ENCODE measurements around the gene CDC25B.
"Not testable (repeated sequence)": the region's sequence is repeated elsewhere in the genome, so short reads cannot be mapped to it uniquely, and the experiment has no call there.

The CDC25B gene

GRCh38 chr20:3788685-3789155 is 7.4 kb upstream of the CDC25B start:
- Mint-ChIP-seq H3K27ac (no peak overlapping the region), H3K4me3 (peak overlapping the region; percentile 18), H3K4me1 (peaks cover 36% of the 10 kb centered on the region), H3K9me3 (no peaks in the 10 kb centered on the region), H3K36me3 (peaks cover 17% of the 10 kb centered on the region)
- DNase-seq (ENCODE audit: low spot score in 2 of 2): no peak
- ATAC-seq: no peak

- peaks cover 33% of the 10 kb centered on the region for H3K4me1 Mint-ChIP-seq
- H3K36me3 Mint-ChIP-seq: peaks cover 12% of the 10 kb centered on the region
- H3K9me3 Mint-ChIP-seq; H3K27ac Mint-ChIP-seq; DNase-seq (ENCODE audit: low spot score in 2 of 2); ATAC-seq: not testable (repeated sequence)
- H3K4me3 Mint-ChIP-seq: peak overlapping the region; percentile 18
Observed at GRCh38 chr20:3789201-3789600, 6.9 kb upstream of the CDC25B start.

- H3K4me1 Mint-ChIP-seq: peaks cover 39% of the 10 kb centered on the region
- not testable (repeated sequence) for H3K4me3 Mint-ChIP-seq; ATAC-seq; H3K27ac Mint-ChIP-seq; H3K9me3 Mint-ChIP-seq; DNase-seq (ENCODE audit: low spot score in 2 of 2)
- H3K36me3 Mint-ChIP-seq: peaks cover 24% of the 10 kb centered on the region
Observed at GRCh38 chr20:3794168-3794567, 1.9 kb upstream of the CDC25B start.

DNA sequence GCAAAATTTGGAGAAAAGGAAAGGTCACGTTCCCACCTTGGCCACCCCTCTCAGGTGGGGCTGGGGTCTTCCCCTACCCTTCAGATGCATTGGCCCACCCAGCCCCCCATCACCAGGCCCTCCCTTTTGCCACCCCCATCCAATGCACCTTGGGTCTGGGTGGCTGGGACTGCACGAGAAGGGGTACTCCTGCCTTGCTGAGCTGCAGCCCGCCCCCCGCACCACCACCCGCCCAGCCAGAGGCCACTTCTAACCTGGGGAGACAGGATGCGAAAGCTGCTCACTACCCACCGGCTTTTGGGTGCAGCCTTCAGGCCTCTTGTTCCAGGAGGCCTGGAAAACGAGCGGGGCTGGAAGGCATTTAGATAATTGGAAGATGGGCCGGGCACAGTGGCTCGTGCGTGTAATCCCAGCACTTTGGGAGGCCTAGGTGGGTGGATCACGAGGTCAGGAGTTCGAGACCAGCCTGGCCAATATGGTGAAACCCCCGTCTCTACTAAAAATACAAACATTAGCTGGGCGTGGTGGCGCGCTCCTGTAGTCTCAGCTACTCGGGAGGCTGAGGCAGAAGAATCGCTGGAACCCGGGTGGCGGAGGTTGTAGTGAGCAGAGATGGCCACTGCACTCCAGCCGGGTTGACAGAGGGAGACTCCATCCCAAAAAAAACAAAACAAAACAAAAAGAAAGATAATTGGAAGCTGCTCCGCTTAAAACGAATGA is 1.2 kb upstream of the CDC25B start:
- Mint-ChIP-seq H3K36me3 (peaks cover 28% of the 10 kb centered on the region), H3K4me1 (peaks cover 42% of the 10 kb centered on the region), H3K27ac (peak overlapping the region; percentile 98), H3K4me3 (peak overlapping the region; percentile 99), H3K9me3 (no peaks in the 10 kb centered on the region)
- ATAC-seq (no peak), DNase-seq (ENCODE audit: low spot score in 2 of 2) (no peak)

DNA sequence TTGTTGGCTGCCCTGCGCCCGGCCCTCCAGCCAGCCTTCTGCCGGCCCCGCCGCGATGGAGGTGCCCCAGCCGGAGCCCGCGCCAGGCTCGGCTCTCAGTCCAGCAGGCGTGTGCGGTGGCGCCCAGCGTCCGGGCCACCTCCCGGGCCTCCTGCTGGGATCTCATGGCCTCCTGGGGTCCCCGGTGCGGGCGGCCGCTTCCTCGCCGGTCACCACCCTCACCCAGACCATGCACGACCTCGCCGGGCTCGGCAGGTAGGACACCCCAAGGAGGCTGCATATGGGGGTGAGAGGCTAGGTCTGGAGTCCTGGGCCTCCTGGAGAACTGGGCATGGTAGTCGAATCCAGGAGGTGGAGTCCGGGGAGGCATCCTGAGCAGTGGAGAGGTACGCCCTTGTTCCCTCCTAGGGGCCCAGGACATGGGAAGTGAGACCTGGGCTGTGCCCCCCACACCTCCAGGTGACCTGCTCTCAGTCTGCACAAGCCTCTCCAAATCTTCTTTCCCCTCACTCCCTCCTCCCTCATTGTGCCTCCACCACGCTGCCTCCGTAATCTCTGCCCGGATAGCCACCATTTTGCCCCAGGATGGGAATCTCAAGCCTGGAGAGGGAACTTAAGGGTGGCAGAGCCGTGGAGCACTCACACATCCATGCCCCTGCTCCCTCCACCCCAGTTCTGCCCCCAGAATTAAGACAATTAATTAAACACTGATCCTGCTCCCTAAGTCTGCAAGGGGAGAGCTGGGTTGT is 541 bp downstream of the CDC25B start:
- Mint-ChIP-seq H3K9me3 (no peaks in the 10 kb centered on the region), H3K27ac (peak overlapping the region; percentile 98), H3K4me3 (peak overlapping the region; percentile 99), H3K4me1 (peaks cover 57% of the 10 kb centered on the region), H3K36me3 (peaks cover 46% of the 10 kb centered on the region)
- no peak for DNase-seq (ENCODE audit: low spot score in 2 of 2)
- ATAC-seq: peak; percentile 0

- Mint-ChIP-seq H3K27ac (peak overlapping the region; percentile 98), H3K4me1 (peaks cover 58% of the 10 kb centered on the region), H3K4me3 (peak overlapping the region; percentile 99), H3K36me3 (peaks cover 51% of the 10 kb centered on the region), H3K9me3 (no peaks in the 10 kb centered on the region)
- DNase-seq (ENCODE audit: low spot score in 2 of 2) (no peak), ATAC-seq (no peak)
Observed at GRCh38 chr20:3797226-3797545, 1.1 kb downstream of the CDC25B start.

DNA sequence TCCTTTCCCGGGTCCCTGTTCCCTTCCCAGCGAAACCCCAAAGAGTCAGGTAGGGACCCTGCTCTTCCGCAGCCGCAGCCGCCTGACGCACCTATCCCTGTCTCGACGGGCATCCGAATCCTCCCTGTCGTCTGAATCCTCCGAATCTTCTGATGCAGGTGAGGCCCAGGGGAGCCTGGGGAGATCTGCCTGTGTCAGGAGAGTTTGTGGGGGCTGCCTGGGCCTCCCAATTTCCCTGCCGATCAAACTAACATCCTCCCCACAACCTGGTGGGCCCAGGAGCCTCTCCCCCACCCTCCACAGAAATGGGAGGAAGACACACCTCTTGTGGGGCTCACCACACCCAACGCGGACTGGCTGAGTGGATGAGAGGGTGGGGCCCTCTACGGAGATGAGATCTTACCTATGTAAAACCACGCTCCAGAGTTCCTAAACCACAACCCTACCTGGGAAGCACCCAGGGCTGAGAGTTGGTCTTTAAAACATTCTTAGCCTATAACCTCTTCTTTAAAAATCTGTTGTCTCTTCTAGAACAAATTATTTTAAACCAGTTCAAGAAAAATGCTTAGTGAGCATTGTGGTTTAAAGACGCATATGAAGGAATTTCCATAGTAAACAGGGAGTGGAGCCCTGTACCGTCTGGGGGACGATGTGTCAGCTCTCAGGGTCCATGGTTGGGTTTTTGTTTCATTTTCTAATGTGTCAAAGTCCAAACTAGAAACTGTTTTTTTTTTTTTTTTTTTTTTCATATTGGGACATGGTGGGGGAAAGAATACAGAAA is 1.7 kb downstream of the CDC25B start:
- peak; percentile 41 for ATAC-seq
- Mint-ChIP-seq H3K4me1 (peaks cover 64% of the 10 kb centered on the region), H3K9me3 (no peaks in the 10 kb centered on the region), H3K4me3 (peak overlapping the region; percentile 99), H3K27ac (peak overlapping the region; percentile 98), H3K36me3 (peaks cover 57% of the 10 kb centered on the region)
- DNase-seq (ENCODE audit: low spot score in 2 of 2): no peak

GRCh38 chr20:3798373-3798768 is 2.3 kb downstream of the CDC25B start:
- H3K27ac Mint-ChIP-seq: peak overlapping the region; percentile 98
- ATAC-seq (no peak), DNase-seq (ENCODE audit: low spot score in 2 of 2) (no peak)
- no peaks in the 10 kb centered on the region for H3K9me3 Mint-ChIP-seq
- H3K4me1 Mint-ChIP-seq: peaks cover 69% of the 10 kb centered on the region
- peaks cover 63% of the 10 kb centered on the region for H3K36me3 Mint-ChIP-seq
- peak overlapping the region; percentile 99 for H3K4me3 Mint-ChIP-seq

DNA sequence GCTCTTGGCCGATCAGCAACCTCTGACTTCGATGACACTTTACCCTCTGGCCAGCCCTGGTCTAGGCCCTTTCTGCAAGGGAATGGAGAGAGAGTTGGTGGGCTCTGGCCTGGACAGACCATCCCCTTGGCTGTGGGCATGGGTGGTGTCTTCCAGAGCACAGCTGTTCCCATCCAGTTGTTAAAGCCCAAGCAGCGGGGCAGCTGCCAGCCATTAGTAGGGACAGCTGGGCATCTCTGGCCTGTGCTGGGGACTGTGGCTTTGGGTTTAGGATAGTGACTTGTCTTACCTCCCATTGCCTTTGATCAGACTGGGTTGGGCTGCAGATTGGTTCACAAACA is 2.8 kb downstream of the CDC25B start:
- no peaks in the 10 kb centered on the region for H3K9me3 Mint-ChIP-seq
- peaks cover 74% of the 10 kb centered on the region for H3K4me1 Mint-ChIP-seq
- H3K36me3 Mint-ChIP-seq: peaks cover 68% of the 10 kb centered on the region
- ATAC-seq (no peak), DNase-seq (ENCODE audit: low spot score in 2 of 2) (no peak)
- H3K27ac Mint-ChIP-seq: peak overlapping the region; percentile 98
- peak overlapping the region; percentile 99 for H3K4me3 Mint-ChIP-seq

- H3K4me1 Mint-ChIP-seq: peaks cover 86% of the 10 kb centered on the region
- no peak overlapping the region for H3K4me3 Mint-ChIP-seq
- H3K9me3 Mint-ChIP-seq: no peaks in the 10 kb centered on the region
- H3K27ac Mint-ChIP-seq: peak overlapping the region; percentile 98
- ATAC-seq (no peak), DNase-seq (ENCODE audit: low spot score in 2 of 2) (no peak)
- H3K36me3 Mint-ChIP-seq: peaks cover 83% of the 10 kb centered on the region
Observed at GRCh38 chr20:3800256-3800877, 4.3 kb downstream of the CDC25B start.

DNA sequence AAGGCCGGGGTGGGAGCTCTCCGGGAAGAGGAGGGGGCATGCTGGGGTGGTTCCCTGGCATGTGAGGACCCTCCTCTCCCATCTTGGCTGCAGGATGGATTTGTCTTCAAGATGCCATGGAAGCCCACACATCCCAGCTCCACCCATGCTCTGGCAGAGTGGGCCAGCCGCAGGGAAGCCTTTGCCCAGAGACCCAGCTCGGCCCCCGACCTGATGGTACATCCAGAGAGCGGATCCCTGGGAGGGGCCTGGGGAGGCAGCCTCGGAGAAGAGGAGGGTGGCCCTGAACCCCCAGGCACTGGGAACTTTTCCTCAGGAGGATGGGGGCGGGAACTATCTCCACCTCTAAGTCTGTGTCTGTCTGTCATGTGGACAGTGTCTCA is 4.8 kb downstream of the CDC25B start:
- DNase-seq (ENCODE audit: low spot score in 2 of 2): no peak
- Mint-ChIP-seq H3K9me3 (no peaks in the 10 kb centered on the region), H3K27ac (peak overlapping the region; percentile 98), H3K36me3 (peaks cover 83% of the 10 kb centered on the region), H3K4me3 (no peak overlapping the region), H3K4me1 (peaks cover 86% of the 10 kb centered on the region)
- no peak for ATAC-seq

DNA sequence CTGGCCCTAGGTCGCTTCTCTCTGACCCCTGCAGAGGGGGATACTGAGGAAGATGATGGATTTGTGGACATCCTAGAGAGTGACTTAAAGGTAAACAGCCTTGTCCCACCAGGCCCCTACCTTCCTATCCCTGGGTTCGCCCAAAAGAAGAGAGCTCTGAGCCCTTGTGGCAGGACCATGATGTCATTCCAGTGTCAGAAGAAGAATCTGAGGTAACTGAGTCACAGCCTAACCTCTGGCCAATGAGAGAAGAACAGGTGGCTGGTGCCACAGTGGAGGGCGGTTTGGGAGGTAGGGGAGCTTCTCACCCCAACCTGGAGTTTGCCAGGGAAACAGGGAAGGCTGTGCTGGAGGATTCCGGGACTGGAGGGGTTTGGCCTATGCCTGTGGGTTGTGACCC is 5.2 kb downstream of the CDC25B start:
- ATAC-seq (peak; percentile 34), DNase-seq (ENCODE audit: low spot score in 2 of 2) (no peak)
- Mint-ChIP-seq H3K27ac (peak overlapping the region; percentile 98), H3K9me3 (no peaks in the 10 kb centered on the region), H3K4me1 (peaks cover 90% of the 10 kb centered on the region), H3K4me3 (no peak overlapping the region), H3K36me3 (peaks cover 87% of the 10 kb centered on the region)

DNA sequence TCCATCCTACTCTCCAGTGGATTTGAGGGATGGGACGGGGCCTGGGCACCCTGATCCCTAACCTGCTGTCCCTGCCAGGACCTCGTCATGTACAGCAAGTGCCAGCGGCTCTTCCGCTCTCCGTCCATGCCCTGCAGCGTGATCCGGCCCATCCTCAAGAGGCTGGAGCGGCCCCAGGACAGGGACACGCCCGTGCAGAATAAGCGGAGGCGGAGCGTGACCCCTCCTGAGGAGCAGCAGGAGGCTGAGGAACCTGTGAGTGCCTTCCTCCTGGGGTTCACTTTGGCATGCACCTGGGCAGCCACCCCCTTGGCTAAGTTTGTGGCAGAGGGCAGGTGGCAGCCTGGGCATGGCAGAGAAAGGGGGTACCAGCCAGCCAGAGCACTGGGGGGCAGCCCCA is 5.7 kb downstream of the CDC25B start:
- DNase-seq (ENCODE audit: low spot score in 2 of 2): no peak
- Mint-ChIP-seq H3K36me3 (peaks cover 93% of the 10 kb centered on the region), H3K27ac (peak overlapping the region; percentile 98), H3K9me3 (no peaks in the 10 kb centered on the region), H3K4me3 (no peak overlapping the region), H3K4me1 (peaks cover 90% of the 10 kb centered on the region)
- no peak for ATAC-seq

DNA sequence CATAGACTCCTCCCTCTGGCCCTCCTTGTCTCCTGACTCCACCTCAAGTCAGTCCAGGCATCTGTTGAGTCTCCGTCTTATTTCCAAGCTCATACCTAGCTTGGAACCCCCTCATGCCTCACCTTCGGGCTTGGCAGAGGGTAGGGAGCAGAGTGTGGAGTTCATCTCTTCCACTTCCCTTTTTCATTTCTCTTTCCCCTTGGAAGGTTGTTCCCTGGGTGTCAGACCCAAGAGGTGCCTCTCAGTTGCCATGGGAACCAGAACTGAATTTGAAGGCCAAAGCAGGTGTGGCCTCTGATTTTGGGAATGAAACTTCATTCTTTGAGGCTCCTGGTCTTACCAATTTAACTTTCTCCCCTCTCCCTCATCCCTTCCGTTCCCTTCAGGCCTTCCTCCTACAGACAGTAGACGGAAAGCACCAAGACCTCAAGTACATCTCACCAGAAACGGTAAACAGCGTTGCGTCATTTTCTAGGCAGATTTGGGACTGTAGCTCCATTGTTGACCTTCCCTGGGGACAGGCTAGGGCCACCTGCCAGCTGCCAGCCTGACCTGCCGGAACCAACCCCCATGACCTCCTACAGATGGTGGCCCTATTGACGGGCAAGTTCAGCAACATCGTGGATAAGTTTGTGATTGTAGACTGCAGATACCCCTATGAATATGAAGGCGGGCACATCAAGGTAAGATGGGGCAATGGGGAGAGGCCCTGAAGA is 6.6 kb downstream of the CDC25B start:
- Mint-ChIP-seq H3K27ac (peak overlapping the region; percentile 98), H3K4me3 (no peak overlapping the region), H3K36me3 (peaks cover 93% of the 10 kb centered on the region), H3K9me3 (no peaks in the 10 kb centered on the region), H3K4me1 (peaks cover 90% of the 10 kb centered on the region)
- no peak for ATAC-seq
- DNase-seq (ENCODE audit: low spot score in 2 of 2): no peak

- DNase-seq (ENCODE audit: low spot score in 2 of 2): no peak
- H3K36me3 Mint-ChIP-seq: peaks cover 87% of the 10 kb centered on the region
Observed at GRCh38 chr20:3803289-3803688, 7.2 kb downstream of the CDC25B start.

More at GRCh38 chr20:3803289-3803688, 7.2 kb downstream of the CDC25B start:
- H3K4me1 Mint-ChIP-seq: peaks cover 87% of the 10 kb centered on the region
- peak overlapping the region; percentile 98 for H3K27ac Mint-ChIP-seq
- H3K4me3 Mint-ChIP-seq: no peak overlapping the region
- H3K9me3 Mint-ChIP-seq: no peaks in the 10 kb centered on the region
- no peak for ATAC-seq

All from stimulated activated effector memory CD8-positive, alpha-beta T cell treated with anti-CD3 and anti-CD28 coated beads, Interleukin-12 subunit alpha, Interleukin-12 subunit beta, amount 100 ng/mL, for 72 hours (primary cell).